ENCODE measurements around the gene STAT4.

STAT4 gene

DNA sequence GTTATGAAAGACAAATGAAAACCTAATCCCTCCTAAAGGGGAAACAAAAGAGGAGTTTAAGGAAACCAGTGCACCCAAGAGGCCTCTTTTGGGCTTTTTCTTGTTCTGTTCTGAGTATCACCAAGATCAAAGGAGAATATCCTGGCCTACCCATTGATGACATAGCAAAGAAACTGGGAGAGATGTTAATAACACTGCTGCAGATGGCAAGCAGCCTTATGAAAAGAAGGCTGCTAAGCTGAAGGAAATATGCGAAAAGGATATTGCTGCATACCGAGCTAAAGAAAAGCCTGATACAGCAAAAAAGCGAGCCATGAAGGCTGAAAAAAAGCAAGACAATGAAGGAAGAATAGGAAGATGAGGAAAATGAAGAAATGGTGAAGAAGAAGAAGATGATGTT, 23.6 kb upstream of the STAT4 start:
- no peak for DNase-seq

DNA sequence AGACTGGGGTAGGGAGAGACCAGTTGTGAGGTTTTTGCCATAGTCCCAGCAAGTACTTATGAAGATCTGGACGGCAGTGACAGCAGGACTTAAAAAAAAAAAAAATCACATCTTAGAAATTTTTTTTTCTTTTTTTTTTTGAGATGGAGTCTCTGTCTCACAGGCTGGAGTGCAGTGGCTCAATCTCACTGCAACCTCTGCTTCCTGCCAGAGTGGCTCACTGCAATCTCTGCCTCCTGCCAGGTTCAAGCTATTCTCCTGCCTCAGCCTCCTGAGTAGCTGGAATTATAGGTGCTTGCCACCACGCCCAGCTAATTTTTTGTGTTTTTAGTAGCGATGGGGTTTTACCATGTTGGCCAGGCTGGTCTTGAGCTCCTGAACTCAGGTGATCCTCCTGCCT, 22.4 kb upstream of the STAT4 start:
- DNase-seq: no peak

DNA sequence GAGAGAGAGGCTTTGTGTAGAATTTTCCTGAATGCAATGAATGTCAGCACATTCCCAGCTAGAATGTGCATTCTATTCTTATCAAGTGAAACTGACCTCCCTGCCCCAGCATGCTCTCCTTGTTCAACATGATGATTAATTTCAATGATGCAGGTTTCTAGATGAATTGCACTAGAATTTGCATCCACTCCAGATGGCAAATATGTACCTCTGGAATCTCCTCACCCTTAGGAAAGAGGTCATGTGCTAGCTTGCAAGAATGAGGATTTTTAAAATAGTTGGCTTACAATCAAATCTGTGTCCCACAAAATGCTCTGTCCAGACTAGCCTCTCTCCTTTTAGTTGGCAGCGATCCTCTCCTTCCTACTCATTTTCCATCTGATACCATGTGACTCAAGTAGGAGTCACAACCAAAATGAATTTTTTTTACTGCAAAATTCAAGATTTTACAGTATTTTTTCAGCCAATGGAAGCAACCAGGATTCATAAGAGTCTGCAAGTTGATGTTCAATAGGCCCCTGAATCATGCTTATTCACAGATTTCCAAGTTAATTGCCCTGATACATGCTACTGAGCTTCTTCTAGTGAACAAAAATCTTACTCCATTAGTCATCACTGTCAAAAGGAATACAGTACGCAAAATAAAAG, 21.0 kb upstream of the STAT4 start:
- no peak for DNase-seq

GRCh38 chr2:191171286-191171685, 20.5 kb upstream of the STAT4 start:
- DNase-seq: no peak

DNA sequence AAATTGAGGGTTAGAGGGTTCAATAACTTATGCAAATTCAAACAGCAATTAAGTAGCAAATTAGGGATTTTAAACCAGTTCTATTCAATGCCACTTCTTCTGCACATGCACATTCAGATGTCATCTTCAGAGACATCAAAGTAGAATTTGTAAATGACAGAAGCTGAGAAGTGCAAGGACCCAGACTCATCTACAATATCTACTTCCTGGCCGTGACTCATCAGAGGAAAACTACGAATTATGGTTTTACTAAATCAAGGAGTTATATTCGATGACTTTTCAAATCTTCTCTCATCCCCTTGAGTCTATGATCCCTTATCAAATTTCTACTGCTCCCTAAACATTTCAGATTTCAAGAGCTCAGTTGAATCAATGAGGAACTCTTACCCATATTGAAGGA, 20.0 kb upstream of the STAT4 start:
- DNase-seq: no peak

- no peak for DNase-seq
Observed at GRCh38 chr2:191170301-191170636, 19.5 kb upstream of the STAT4 start.

- no peak for DNase-seq
Observed at GRCh38 chr2:191169456-191170300, 18.9 kb upstream of the STAT4 start.

- DNase-seq: no peak
Observed at GRCh38 chr2:191167766-191168165, 17.0 kb upstream of the STAT4 start.

GRCh38 chr2:191166756-191167445, 16.1 kb upstream of the STAT4 start:
- no peak for DNase-seq

- DNase-seq: no peak
Observed at GRCh38 chr2:191166111-191166755, 15.4 kb upstream of the STAT4 start.

DNA sequence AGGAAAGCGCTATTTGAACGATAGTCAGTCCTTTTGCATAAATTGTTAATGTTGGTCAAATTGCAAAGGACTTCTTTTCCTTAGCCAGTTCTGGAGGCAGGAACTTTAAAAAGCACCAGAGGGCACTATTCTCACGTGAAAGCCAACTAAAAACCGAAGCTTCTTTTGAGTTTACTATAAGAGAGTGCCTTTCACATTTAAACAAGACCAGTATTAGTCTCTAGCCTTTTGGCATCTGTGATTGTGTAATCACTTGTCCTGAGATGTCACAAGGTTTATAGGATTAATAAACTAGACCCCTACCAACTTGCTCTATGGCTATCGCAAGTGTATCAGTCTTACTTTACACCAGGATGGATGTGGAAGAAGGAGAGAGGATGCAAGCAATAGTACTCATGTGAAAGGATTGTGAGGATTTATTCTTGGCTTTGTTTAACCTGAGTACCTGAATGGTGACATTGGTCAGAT, 14.4 kb upstream of the STAT4 start:
- DNase-seq: peak in 1 of 4 experiments; percentile 6

GRCh38 chr2:191158747-191159146, 8.0 kb upstream of the STAT4 start:
- no peak for DNase-seq

DNA sequence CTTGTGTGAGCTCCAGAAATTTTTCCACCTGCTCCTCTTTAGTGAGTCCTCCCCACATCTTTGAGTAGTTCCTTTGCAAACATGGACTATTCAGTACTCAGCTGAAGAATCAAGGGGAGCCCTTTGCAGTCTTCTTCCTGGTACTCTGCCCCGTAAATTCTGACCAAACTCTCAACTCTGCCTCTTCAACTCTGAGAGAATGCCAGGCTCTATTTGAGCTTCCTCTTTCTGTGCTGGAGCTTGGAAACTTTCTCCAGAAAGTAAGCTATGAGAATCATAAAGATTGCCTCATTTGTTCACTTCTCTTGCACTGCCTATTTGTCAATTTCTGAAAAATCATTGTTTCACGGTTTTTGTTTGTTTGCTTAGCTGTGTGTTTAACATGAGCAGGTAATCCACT, 7.4 kb upstream of the STAT4 start:
- no peak for DNase-seq

- no peak for DNase-seq
Observed at GRCh38 chr2:191155608-191156071, 4.8 kb upstream of the STAT4 start.

DNA sequence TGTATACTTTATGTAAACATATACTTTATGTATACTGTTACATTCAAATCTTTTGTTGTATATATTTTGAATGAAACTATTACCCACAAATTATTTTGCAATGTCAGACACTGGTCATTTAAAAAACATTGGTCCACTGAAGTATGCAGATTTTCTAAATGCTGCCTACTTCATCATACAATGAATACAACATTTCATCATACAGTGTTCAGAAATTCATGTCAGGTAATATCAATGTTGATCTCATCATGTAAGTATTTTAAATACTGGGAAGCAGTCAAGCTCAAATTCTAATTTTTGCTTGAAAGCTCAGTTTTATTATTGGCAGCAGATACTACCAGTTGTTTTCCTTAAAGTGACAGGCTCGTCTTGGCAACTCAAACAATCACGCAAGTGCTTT, 2.9 kb upstream of the STAT4 start:
- no peak for DNase-seq

DNA sequence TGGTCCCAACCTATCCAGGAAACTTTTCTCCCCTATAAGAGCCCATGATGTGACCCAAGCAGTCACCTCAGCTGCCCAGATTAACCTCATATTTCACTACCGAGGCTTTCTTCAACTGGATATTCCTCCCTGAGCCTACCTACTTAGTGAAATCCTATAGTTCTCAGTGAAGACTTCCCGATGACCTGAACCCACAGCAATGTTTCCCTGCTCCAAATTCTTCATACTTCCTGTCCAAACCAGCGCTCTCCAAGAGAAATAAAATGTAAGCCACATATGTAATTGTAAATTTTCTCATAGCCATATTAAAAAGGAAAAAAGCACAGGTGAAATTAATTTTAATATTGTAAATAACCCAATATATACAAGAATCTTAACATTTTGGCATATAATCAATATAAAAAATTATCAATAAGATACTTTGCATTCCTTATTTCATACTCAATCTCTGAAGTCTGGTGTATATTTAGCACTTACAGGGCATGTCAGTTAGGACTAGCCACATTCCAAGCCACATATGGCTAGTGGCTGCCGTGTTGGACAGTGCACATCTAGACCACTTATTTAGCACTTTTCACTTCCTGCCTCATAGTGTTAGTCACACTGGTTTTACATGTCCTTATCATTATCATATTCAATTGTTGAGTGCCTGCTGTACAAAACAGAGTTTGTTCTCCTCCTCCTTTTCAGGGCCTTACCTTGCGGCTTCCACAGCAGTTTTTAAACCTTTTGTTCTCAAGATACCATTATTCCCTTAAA, 1.9 kb upstream of the STAT4 start:
- no peak for DNase-seq

DNA sequence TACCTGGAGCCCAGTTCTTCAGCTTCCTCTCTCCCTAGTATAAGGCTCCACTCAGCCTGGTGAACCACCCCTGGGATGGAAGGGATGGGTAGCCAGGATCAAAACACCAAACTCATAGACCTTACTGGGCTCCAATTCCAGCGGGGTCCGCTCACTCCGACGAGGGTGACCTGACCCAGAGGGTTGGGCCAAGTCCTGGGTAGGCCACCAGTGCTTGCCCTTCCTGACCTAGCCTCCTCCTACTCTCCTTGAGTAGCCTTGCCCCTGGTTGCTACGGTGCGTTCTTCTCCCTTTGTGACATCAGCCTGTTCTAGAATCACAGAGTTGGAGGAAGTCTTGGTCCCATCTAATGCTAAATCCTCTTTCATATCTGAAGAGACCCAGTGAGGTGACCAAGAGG, 537 bp upstream of the STAT4 start:
- DNase-seq: no peak

GRCh38 chr2:191150230-191150599, 579 bp downstream of the STAT4 start:
- no peak for DNase-seq

GRCh38 chr2:191149391-191149790, 1.4 kb downstream of the STAT4 start:
- no peak for DNase-seq

DNA sequence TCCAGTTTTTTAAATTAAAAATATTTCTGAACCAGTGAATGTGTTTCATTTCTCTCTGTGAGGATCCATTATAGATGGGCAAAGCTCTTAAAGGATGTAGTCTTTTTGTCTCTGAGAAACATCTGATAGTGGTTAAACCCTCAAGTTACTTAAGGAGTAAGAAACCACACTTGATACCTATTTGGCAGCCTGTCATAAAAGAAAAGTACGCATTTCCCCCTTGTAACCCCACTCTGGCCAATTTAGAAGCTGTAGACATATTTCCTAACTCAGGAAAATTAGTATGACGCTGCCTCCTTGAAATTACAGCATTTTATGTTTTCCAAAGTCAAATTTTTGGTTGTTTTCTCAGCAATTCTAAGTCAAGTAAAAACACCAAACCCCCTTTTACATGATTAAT, 2.0 kb downstream of the STAT4 start:
- no peak for DNase-seq

GRCh38 chr2:191148281-191148680, 2.5 kb downstream of the STAT4 start:
- no peak for DNase-seq

DNA sequence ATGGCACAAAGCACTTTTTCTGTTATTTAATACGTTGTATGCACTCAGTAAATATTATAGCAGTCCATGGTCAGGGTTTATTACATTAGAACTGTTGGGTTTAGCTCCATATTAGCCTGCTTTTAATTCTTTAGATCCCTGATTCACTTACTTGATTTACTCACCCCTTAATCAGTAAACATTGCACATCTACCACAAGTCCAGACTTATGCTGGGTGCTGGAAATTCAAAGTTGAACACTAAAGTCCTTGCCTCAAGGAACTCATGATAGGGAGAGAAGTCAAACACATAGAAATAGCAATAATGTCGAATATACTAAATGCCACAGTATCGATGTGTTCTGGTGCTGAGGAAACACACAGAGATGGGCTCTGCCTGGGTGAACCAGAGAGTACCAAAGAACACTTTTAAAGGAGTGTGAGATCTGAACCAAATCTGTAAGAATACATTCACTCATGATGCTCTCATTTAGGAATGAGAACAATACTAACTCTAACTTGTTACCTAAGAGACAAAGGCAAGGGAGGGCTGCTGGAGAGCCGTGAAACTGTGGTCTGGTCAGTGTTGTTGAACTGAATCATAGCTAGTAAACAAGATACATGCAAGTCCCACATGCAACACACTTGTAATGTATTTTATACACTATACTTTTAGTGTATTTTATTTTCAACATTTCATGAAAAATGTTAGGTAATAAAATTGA, 4.9 kb downstream of the STAT4 start:
- DNase-seq: no peak
